SHP77 (cell line): Measurements from ENCODE around the gene AGBL1.

Experiments used
- DNase-seq, 2 experiments: peaks; one replicate each; lab custom pipeline; 2025; lab: John Stamatoyannopoulos, UW

Gene AGBL1

GRCh38 chr15:86079508-86080266 lies at the start of gene AGBL1:
TSS of gene AGBL1 (plus strand) at chr15:86079871.
- no peak for DNase-seq

- DNase-seq, result no peak
Observed at GRCh38 chr15:86034904-86035303, 44.8 kb upstream of the AGBL1 start.

- no peak for DNase-seq
Observed at GRCh38 chr15:86036243-86036642, 43.4 kb upstream of the AGBL1 start.

- DNase-seq, result no peak
Observed at GRCh38 chr15:86038491-86038890, 41.2 kb upstream of the AGBL1 start.

- no peak for DNase-seq
Observed at GRCh38 chr15:86040356-86041033, 39.2 kb upstream of the AGBL1 start.

GRCh38 chr15:86041399-86041798 lies 38.3 kb upstream of the AGBL1 start:
- DNase-seq, result no peak

- DNase-seq, result no peak
Observed at GRCh38 chr15:86042226-86042625, 37.4 kb upstream of the AGBL1 start.

- DNase-seq, result no peak
Observed at GRCh38 chr15:86044981-86045380, 34.7 kb upstream of the AGBL1 start.

GRCh38 chr15:86054338-86054737 lies 25.3 kb upstream of the AGBL1 start:
- no peak for DNase-seq

- no peak for DNase-seq
Observed at GRCh38 chr15:86055688-86056087, 24.0 kb upstream of the AGBL1 start.

GRCh38 chr15:86059851-86060250 lies 19.8 kb upstream of the AGBL1 start:
- DNase-seq, result no peak

- no peak for DNase-seq
Observed at GRCh38 chr15:86060674-86061073, 19.0 kb upstream of the AGBL1 start.

GRCh38 chr15:86061581-86061980 lies 18.1 kb upstream of the AGBL1 start:
- no peak for DNase-seq

GRCh38 chr15:86062646-86063243 lies 16.9 kb upstream of the AGBL1 start:
- no peak for DNase-seq

- DNase-seq, result no peak
Observed at GRCh38 chr15:86063356-86064095, 16.1 kb upstream of the AGBL1 start.

GRCh38 chr15:86064326-86064725 lies 15.3 kb upstream of the AGBL1 start:
- DNase-seq, result no peak

GRCh38 chr15:86066174-86066834 lies 13.4 kb upstream of the AGBL1 start:
- DNase-seq, result no peak

GRCh38 chr15:86073281-86073680 lies 6.4 kb upstream of the AGBL1 start:
- no peak for DNase-seq

- DNase-seq, result no peak
Observed at GRCh38 chr15:86076468-86076867, 3.2 kb upstream of the AGBL1 start.

GRCh38 chr15:86077070-86077469 lies 2.6 kb upstream of the AGBL1 start:
- no peak for DNase-seq

- no peak for DNase-seq
Observed at GRCh38 chr15:86080302-86080701, 631 bp downstream of the AGBL1 start.
